GM10847 (cell line): ENCODE results near the gene ARID5B.

Experiments
- POLR2A ChIP-seq: IDR thresholded peaks from 2 replicates; pipeline ENCODE4 v1.6.1; 2011; ENCODE audit not compliant: insufficient read length; ENCODE audit errors: extremely low read depth

The ARID5B gene

DNA sequence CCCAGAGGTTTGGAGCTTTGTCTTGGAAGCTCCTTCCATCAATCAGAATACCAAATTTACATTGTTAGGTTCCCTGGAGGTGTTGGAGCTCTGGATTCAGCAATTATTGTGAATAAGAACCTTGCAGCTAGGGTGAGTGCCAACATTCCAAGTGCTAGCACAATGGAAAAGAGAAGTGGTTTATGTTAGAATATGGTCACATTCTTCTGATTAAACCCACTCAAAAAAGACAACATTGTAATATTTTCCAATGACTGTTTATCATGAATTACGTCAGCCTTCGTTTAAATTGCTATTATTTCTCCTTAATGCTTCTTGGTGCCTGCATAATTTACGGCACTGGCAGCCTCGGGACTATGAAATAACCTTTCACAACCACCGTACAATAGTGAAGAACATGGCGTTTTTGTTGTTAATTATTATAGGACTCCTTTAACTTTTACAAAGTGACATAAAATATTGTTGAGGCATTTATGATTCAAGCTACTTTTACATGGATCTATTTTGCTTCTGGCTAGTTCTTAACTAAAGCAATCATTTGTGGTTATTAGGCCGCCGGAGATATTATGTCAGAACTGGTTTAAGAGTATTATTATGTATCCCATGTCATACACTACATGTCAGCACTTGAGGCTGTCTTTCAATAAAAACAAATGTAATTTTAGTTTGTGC is 117.7 kb downstream of the ARID5B start:
- no peak for TF ChIP-seq POLR2A

- TF ChIP-seq POLR2A: no peak
Measured at GRCh38 chr10:62019685-62020359, 118.3 kb downstream of the ARID5B start.

GRCh38 chr10:62021128-62021665 is 119.7 kb downstream of the ARID5B start:
- no peak for TF ChIP-seq POLR2A

DNA sequence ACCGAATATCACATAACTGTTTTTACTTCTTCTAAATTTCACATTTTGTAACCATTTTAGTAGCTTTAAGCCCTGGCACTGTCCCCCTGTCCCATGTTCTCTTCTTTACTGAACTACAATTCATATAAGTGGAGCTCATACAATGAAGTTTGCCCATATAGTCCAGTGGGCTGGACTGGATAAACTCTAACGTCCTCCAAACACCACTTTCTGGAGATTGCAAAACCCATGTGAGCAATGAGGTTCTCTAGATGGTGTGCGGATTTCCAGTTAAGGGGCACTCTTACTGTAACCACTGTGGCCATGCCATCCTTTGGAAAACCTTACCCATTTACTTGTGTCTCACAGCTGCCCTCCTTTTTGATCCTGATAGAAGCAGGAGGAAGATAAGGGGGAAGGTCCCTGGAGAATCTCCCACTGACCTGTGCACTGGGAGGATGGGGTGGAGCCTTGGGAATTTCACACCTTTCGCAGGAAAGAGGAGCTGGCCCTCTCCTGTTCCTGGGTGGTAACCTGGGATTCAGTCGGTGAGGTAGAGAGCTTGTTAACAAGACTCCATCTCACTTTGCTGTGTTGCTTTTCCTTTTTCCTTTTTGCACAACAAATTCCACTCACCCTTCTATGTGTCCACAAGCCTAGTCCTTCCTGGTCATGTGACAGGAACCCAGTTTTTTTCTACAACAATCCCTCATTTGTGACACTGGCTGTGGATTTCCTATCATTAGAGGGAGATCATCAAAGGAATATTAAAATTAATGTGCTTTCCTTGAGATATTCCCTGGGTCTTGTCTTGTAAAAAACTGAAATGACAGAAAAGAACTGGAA is 120.7 kb downstream of the ARID5B start:
- no peak for TF ChIP-seq POLR2A

DNA sequence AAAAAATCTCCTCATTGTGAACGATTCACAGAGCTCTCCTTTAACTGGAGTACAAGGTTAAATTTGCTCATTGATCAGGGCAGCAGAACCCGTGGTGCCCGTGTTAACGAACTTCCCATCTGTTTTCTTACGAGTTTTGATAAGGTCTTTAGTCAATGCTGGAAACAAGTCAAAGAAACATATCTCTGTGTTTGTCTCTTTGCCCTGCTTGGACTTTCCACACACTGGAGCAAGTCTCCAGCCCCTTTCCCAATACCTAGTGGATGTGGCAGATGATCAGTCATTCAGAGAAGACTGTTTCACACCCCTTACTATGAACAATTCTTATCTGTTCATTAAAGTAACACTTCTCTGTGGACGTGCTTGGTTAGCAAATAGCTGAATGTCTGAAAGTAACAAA is 121.3 kb downstream of the ARID5B start:
- no peak for TF ChIP-seq POLR2A

GRCh38 chr10:62023329-62023728 is 121.8 kb downstream of the ARID5B start:
- TF ChIP-seq POLR2A: no peak

GRCh38 chr10:62024026-62024701 is 122.7 kb downstream of the ARID5B start:
- no peak for TF ChIP-seq POLR2A

DNA sequence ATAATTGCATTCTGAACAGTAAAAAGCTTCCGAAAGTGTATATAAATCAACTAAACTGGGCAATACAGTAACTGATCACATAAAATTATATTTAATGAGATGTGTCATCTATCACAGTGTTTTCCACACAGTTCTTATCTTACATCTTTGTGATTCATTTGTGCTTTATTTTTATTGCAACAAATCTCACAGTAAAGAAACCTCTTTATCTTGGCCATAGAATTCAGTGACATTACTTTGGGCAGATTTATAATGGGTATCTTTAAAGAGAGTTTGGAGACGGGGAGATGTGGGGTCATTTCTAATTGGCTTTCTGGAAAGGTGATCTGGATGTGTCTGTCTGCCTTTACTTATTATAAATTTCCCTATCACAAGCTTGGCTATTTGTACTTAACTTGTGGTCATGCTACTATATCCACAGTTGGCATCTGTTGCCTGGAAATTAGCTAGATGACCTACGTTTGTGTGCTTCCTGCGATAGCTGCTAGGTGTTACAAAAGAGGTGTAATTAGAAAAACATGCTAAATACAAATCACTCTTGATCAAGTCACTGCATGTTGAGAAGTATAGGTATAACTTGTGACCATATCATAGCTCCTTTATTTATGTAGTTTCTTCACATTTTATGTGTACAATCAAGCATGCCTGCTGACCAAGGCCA is 123.8 kb downstream of the ARID5B start:
- no peak for TF ChIP-seq POLR2A

DNA sequence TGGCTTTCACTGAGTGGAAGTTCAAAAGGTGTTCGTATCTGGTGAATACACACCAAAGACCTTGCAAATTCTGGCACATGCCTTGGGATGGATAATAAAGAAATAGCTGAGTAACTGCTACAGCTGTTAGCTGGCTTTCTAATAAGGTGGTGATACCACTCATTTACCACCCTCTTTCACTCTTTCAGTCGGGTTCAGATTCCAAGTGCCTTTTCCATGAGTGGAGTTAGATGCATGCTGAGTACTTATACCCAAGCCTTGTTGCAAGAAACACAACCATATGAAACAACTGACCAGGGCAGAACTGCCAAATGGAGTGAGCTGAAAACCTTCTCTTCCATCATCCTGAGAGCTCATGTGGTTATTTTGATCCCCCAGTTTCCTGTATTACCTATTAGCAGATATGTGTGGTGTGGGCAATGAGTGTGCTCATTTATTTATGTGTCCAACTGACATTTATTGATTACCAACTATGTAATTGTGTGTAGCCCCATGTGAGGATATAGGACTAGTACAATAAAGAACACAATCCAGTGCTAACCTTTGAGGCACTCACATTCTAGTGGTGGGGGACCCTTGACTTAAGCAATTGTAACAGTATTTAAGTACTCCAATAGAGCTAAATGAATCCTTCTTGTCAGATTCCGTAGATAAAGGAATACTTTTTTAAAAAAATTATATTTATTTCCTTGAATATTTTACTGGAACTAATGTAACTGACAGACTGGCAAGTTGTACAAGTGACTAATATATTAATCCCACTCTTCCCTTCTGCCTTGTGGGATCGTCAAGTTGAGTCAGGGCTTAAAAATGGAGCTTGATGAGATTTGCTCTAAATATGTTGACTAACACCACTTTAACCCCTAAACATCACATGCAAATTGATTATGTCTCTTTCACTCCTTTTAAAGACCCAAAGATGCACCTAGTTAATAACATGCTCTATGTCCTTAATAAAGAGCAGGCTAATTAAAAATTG is 124.7 kb downstream of the ARID5B start:
- TF ChIP-seq POLR2A: no peak

- TF ChIP-seq POLR2A: no peak
Measured at GRCh38 chr10:62027841-62028501, 126.5 kb downstream of the ARID5B start.

GRCh38 chr10:62029401-62029800 is 127.9 kb downstream of the ARID5B start:
- no peak for TF ChIP-seq POLR2A

- TF ChIP-seq POLR2A: no peak
Measured at GRCh38 chr10:62031507-62031906, 130.0 kb downstream of the ARID5B start.

- no peak for TF ChIP-seq POLR2A
Measured at GRCh38 chr10:62033125-62033524, 131.6 kb downstream of the ARID5B start.
